ENCODE data around the gene DSP. TPM values are rescaled to one million over a fixed set of nuclear protein-coding genes. Genes with fewer than 3 reads are reported as not detected.
A peak's percentile ranks its signal among the peaks of the same experiment; 100 is the strongest.

The DSP gene
- total and polyA plus RNA-seq, 2 of the 13 experiments (the other 11 are each of a cell fraction or from before 2014, with no cell fraction given), result 89.8 to 117 TPM

GRCh38 chr6:7542874-7543624, 1.6 kb downstream of the DSP start (continued):
- TF ChIP-seq FOXP4 (CRISPR knock-in tag; IDR thresholded peaks at IDR 0.05), result peak; percentile 94
- TF ChIP-seq, protein P1, sequence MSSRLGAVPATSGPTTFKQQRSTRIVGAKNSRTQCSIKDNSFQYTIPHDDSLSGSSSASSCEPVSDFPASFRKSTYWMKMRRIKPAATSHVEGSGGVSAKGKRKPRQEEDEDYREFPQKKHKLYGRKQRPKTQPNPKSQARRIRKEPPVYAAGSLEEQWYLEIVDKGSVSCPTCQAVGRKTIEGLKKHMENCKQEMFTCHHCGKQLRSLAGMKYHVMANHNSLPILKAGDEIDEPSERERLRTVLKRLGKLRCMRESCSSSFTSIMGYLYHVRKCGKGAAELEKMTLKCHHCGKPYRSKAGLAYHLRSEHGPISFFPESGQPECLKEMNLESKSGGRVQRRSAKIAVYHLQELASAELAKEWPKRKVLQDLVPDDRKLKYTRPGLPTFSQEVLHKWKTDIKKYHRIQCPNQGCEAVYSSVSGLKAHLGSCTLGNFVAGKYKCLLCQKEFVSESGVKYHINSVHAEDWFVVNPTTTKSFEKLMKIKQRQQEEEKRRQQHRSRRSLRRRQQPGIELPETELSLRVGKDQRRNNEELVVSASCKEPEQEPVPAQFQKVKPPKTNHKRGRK (CRISPR knock-in tag; IDR thresholded peaks at IDR 0.05), result no peak
- peak; percentile 78 for TF ChIP-seq YEATS4 (CRISPR knock-in tag; IDR thresholded peaks at IDR 0.05; ENCODE audit: borderline replicate concordance)
- TF ChIP-seq ZNF282 (IDR thresholded peaks at IDR 0.05; ENCODE audit: partially characterized antibody), result no peak
- no peak for TF ChIP-seq HNF4A (CRISPR knock-in tag; IDR thresholded peaks at IDR 0.05)
- TF ChIP-seq MIER2 (CRISPR knock-in tag; IDR thresholded peaks at IDR 0.05), result no peak; the same call in 1 of the 2 replicates
- TF ChIP-seq ZSCAN21 (CRISPR knock-in tag; IDR thresholded peaks at IDR 0.05; ENCODE audit: borderline replicate concordance), result no peak; the same call in 1 of the 2 replicates
- no peak for TF ChIP-seq ZNF326 (CRISPR knock-in tag; IDR thresholded peaks at IDR 0.05; ENCODE audit: borderline replicate concordance)
- no peak for TF ChIP-seq RORA (CRISPR knock-in tag; IDR thresholded peaks at IDR 0.05)
- TF ChIP-seq NKX3-1 (CRISPR knock-in tag; IDR thresholded peaks at IDR 0.05), result peak; percentile 72; the same call in 1 of the 2 replicates
- no peak for TF ChIP-seq MTA3 (CRISPR knock-in tag; IDR thresholded peaks at IDR 0.05)
- 0 out of 2 replicates have a peak, but pooled peaks have one; percentile 32 for TF ChIP-seq TEAD2 (CRISPR knock-in tag; IDR thresholded peaks at IDR 0.05)
- TF ChIP-seq ZNF766 (CRISPR knock-in tag; IDR thresholded peaks at IDR 0.05; ENCODE audit: borderline replicate concordance), result no peak
- TF ChIP-seq, protein P2, sequence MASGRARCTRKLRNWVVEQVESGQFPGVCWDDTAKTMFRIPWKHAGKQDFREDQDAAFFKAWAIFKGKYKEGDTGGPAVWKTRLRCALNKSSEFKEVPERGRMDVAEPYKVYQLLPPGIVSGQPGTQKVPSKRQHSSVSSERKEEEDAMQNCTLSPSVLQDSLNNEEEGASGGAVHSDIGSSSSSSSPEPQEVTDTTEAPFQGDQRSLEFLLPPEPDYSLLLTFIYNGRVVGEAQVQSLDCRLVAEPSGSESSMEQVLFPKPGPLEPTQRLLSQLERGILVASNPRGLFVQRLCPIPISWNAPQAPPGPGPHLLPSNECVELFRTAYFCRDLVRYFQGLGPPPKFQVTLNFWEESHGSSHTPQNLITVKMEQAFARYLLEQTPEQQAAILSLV (CRISPR knock-in tag; IDR thresholded peaks at IDR 0.05; ENCODE audit: borderline replicate concordance), result no peak
- TF ChIP-seq RFX5 (IDR thresholded peaks at IDR 0.05; ENCODE audit: low read depth, low read length), result peak; percentile 34; the same call in 1 of the 2 replicates
- peak; percentile 89; the same call in 1 of the 2 replicates for TF ChIP-seq ZNF878 (CRISPR knock-in tag; IDR thresholded peaks at IDR 0.05)
- TF ChIP-seq ZNF264 (CRISPR knock-in tag; IDR thresholded peaks at IDR 0.05), result 0 out of 2 replicates have a peak, but pooled peaks have one; percentile 78
- 0 out of 2 replicates have a peak, but pooled peaks have one; percentile 46 for TF ChIP-seq ZNF160 (CRISPR knock-in tag; IDR thresholded peaks at IDR 0.05)
- no peak for TF ChIP-seq ZEB1 (IDR thresholded peaks at IDR 0.05; ENCODE audit: insufficient replicate concordance, low read depth)
- TF ChIP-seq NCOA2 (CRISPR knock-in tag; IDR thresholded peaks at IDR 0.05), result peak; percentile 39; the same call in 1 of the 2 replicates
- peak; percentile 29; the same call in 1 of the 2 replicates for TF ChIP-seq NFYB (CRISPR knock-in tag; IDR thresholded peaks at IDR 0.05)
- no peak for TF ChIP-seq ZNF234 (CRISPR knock-in tag; conservative IDR thresholded peaks at IDR 0.05)
- TF ChIP-seq CREB3 (CRISPR knock-in tag; IDR thresholded peaks at IDR 0.05), result peak; percentile 82; the same call in 1 of the 2 replicates
- 0 out of 2 replicates have a peak, but pooled peaks have one; percentile 13 for TF ChIP-seq SMAD9 (CRISPR knock-in tag; IDR thresholded peaks at IDR 0.05)
- no peak for TF ChIP-seq ZNF562 (CRISPR knock-in tag; IDR thresholded peaks at IDR 0.05; ENCODE audit: borderline replicate concordance)
- TF ChIP-seq ZFX (CRISPR knock-in tag; IDR thresholded peaks at IDR 0.05; ENCODE audit: low read depth), result peak; percentile 76
